ENCODE results near the gene ROBO1. TPM values are rescaled to one million over a fixed set of nuclear protein-coding genes. Genes with fewer than 3 reads are reported as not detected.
"Not testable (repeated sequence)": the region's sequence is repeated elsewhere in the genome, so short reads cannot be mapped to it uniquely, and the experiment has no call there.

ROBO1 gene
- total and polyA plus RNA-seq, 2 of the 8 experiments (the other 6 are each of a cell fraction or from before 2014, with no cell fraction given): 51.4 to 91.0 TPM

DNA sequence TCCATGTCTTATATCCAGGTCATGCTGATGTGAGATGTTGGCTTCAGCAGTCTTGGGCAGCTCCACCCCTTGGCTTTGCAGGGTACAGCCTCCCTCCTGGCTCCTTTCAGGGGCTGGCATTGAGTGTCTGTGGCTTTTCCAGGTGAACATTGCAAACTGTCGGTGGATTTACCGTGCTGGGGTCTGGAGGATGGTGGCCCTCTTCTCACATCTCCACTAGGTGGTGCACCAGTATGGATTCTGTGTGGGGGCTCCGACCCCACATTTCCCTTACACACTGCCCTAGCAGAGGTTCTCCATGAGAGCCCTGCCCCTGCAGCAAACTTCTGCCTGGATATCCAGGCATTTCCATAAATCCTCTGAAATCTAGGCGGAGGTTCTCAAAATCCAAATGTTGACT lies 22.4 kb upstream of the ROBO1 start:
- H2AK5ac ChIP-seq (ENCODE audit: low read depth, low read length); H3K4me3 ChIP-seq (ENCODE audit: extremely low read depth in 1 of 4, insufficient read depth in 2 of 4, low read depth in 3 of 4, low read length in 4 of 4); H3K79me1 ChIP-seq (ENCODE audit: low read depth, low read length); H3K27ac ChIP-seq (ENCODE audit: low read depth, low read length); H3K9ac ChIP-seq (replicated peaks in 1 of 4; ENCODE audit: extremely low read depth in 1 of 4, low read depth in 3 of 4, low read length in 3 of 4); H3K56ac ChIP-seq (replicated peaks; ENCODE audit: insufficient read length, low read depth, low read length); H4K5ac ChIP-seq (ENCODE audit: insufficient read length, low read depth, low read length); H3K9me3 ChIP-seq (ENCODE audit: insufficient read depth in 2 of 2, low read depth in 1 of 2, low read length in 1 of 2); H3K23me2 ChIP-seq (ENCODE audit: low read depth, low read length); H2BK120ac ChIP-seq (replicated peaks; ENCODE audit: low read depth, low read length); H3K4me1 ChIP-seq (replicated peaks in 1 of 4; ENCODE audit: control insufficient read depth in 3 of 4, insufficient read depth in 4 of 4, low read length in 3 of 4); FAIRE-seq; H2BK5ac ChIP-seq (ENCODE audit: low read depth, low read length); H3K18ac ChIP-seq (ENCODE audit: extremely low read depth, low read length); DNase-seq (ENCODE audit: low read depth in 1 of 2, low spot score in 2 of 2); POLR2A ChIA-PET (ENCODE audit: partially characterized antibody); H3K79me2 ChIP-seq (ENCODE audit: control insufficient read depth in 1 of 2, insufficient read depth in 2 of 2, low read length in 2 of 2); H3K4ac ChIP-seq (replicated peaks; ENCODE audit: insufficient read length, low read depth, low read length); H4K91ac ChIP-seq (replicated peaks; ENCODE audit: insufficient read length, low read length); H2BK15ac ChIP-seq (ENCODE audit: low read length); H2BK20ac ChIP-seq (ENCODE audit: low read length); H2AFZ ChIP-seq (ENCODE audit: low read length); H4K20me1 ChIP-seq (replicated peaks in 1 of 2; ENCODE audit: control insufficient read depth in 1 of 2, insufficient read depth in 2 of 2, low read length in 2 of 2); H3K4me2 ChIP-seq (ENCODE audit: insufficient read depth in 1 of 2, low read depth in 2 of 2, low read length in 2 of 2); H3K27me3 ChIP-seq (replicated peaks in 1 of 4; ENCODE audit: control insufficient read depth in 3 of 4, extremely low read depth in 1 of 4, insufficient read depth in 3 of 4, low read length in 3 of 4); H2BK12ac ChIP-seq (ENCODE audit: low read depth, low read length); H3K23ac ChIP-seq (ENCODE audit: insufficient read length); H3K36me3 ChIP-seq (ENCODE audit: control insufficient read depth in 2 of 4, insufficient read depth in 4 of 4, low read length in 3 of 4); H3K14ac ChIP-seq (ENCODE audit: insufficient read length); H4K8ac ChIP-seq (ENCODE audit: extremely low read depth, insufficient read depth, low read length): not testable (repeated sequence)
- CTCF ChIA-PET (ENCODE audit: partially characterized antibody): interaction anchor here (0.8 to 1.3 kb wide), 3 partner anchors 9 to 221 kb away, joined by 3 to 4 read pairs (median 3); no protein-coding TSS in a partner anchor
- TF ChIP-seq, protein P1, sequence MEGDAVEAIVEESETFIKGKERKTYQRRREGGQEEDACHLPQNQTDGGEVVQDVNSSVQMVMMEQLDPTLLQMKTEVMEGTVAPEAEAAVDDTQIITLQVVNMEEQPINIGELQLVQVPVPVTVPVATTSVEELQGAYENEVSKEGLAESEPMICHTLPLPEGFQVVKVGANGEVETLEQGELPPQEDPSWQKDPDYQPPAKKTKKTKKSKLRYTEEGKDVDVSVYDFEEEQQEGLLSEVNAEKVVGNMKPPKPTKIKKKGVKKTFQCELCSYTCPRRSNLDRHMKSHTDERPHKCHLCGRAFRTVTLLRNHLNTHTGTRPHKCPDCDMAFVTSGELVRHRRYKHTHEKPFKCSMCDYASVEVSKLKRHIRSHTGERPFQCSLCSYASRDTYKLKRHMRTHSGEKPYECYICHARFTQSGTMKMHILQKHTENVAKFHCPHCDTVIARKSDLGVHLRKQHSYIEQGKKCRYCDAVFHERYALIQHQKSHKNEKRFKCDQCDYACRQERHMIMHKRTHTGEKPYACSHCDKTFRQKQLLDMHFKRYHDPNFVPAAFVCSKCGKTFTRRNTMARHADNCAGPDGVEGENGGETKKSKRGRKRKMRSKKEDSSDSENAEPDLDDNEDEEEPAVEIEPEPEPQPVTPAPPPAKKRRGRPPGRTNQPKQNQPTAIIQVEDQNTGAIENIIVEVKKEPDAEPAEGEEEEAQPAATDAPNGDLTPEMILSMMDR (IDR thresholded peaks at IDR 0.05; ENCODE audit: control extremely low read depth in 1 of 3, insufficient read depth in 1 of 3, low read depth in 1 of 3, low read length in 3 of 3): peak in 2 of 3 experiments; percentile 20 to 26; a peak in 2 of 4 replicates
- TF ChIP-seq RAD21 (IDR thresholded peaks at IDR 0.05 in 1 of 2, conservative IDR thresholded peaks at IDR 0.05 in 1 of 2; ENCODE audit: low read depth in 2 of 2, low read length in 2 of 2): peak; percentile 49 to 50
- WGBS, 2 experiments (ENCODE audit: extremely low coverage in 1 of 2, insufficient coverage in 1 of 2, insufficient read length in 1 of 2, insufficient replicate concordance in 2 of 2, low coverage in 1 of 2, low lambda C conversion rate in 2 of 2, missing lambda C conversion rate in 1 of 2): 94% methylated on average over 4 of the region's 4 CpGs; no CpG with 5 or more reads in 1 of the 2 experiments
